ENCODE results near the gene COL6A2.
"Not testable (repeated sequence)": the region's sequence is repeated elsewhere in the genome, so short reads cannot be mapped to it uniquely, and the experiment has no call there.

COL6A2 gene

DNA sequence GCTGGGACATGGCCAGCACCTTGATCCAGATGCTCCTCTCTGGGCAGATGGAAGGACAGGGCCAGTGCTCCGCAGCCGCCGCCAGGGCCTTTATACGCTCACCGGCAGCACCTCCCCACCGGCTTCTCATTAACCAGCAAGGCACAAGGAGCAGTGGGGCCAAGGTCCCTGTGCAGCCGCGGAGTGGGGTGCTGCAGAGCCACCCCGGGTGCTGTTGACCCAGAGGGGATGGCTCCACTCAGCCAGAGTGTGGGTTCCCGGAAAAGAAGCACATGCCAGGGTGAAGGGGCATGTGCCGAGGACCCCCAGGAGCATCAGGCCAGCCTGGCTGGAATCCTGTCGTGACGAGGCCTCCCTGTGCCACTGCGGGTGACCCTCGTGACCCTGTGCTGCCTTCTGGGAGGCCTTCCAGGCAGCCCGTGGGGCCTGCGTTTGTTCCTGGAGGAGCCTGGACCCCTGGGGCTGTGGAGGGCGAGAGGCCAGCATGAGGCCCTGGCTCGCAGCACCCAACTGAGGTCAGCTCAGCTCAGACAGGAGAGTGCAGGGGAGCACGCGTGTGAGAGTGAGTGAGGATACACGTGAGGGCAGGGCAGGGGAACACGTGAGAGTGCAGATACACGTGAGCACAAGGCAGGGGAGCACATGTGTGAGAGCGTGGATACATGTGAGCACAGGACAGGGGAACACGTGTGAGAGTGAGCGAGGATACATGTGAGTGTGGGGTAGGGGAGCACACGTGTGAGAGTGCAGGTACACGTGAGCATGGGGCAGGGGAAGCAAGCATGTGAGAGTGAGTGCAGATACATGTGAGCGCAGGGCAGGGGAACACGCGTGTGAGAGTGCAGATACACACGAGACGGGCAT lies 57.8 kb downstream of the COL6A2 start, which contains the start of gene FTCD:
Gene FTCD, minus strand, starts transcription at position 66 of the 864 bp plus-strand sequence. Its CDS starts 56 bp downstream, at position 10.
- no peak for DNase-seq (ENCODE audit: low read depth)

GRCh38 chr21:46156378-46156645 lies 58.4 kb downstream of the COL6A2 start:
- no peak for DNase-seq (ENCODE audit: low read depth)

- no peak for DNase-seq (ENCODE audit: low read depth)
Observed at GRCh38 chr21:46156678-46157077, 58.8 kb downstream of the COL6A2 start.

DNA sequence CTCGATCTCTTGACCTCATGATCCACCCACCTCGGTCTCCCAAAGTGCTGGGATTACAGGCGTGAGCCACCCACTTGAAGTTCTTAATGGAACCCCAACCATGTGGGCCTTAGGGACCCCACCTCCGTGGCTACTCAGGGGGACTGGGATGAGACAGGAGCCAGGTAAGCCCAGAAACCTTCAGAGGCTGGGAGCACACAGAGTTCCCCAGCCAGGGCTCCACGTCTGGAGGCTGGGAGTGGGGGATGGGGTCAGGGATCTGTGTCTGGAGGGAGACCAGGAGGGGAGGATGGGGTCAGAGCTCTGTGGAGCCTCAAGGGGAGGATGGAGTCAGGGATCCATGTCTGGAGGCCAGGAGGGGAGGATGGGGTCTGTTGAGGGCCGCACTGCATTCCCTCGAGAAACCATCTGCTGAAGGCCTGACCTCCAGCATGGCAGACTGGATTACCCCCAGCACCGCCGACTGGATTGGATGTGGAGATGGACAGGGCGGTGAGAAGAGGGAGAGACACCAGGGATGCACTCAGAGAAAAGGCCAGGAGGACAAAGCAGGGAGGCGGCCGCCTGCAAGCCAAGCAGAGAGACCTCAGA lies 59.6 kb downstream of the COL6A2 start:
- no peak for DNase-seq (ENCODE audit: low read depth)

- no peak for DNase-seq (ENCODE audit: low read depth)
Observed at GRCh38 chr21:46157987-46158451, 60.1 kb downstream of the COL6A2 start.

DNA sequence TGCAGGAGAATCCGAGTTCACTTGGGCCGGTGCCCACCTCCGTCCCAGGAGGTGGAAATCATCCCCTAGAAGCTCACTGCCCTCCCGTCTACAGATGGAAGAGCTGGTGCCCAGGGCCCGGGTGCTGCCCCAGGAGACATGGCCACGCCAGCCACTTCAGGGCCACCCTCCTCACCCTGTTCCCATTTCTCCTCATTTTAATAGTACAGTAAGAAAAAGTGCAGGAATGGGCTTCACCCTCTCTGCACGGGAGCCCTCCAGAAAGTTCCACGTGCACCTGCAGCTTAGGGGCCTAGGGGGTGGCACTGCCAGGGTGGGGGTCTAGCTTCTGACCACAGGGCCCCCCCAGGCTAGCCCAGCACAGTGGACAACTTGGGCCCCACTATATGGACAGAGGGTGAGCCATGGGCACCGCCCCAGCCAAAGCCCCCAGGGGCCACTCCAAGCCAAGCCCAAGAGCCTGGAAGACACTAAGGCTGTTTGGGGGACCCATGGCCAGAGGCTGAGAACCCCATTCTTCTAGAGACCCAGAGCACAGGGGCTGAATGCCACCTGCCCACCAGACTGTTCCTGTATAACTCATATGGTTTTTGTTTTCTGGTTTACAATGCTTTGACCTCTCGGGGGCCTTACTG lies 60.9 kb downstream of the COL6A2 start:
- no peak for DNase-seq (ENCODE audit: low read depth)

GRCh38 chr21:46159390-46159789 lies 61.5 kb downstream of the COL6A2 start:
- DNase-seq (ENCODE audit: low read depth), result no peak

- DNase-seq (ENCODE audit: low read depth), result no peak
Observed at GRCh38 chr21:46159841-46160656, 62.1 kb downstream of the COL6A2 start.

DNA sequence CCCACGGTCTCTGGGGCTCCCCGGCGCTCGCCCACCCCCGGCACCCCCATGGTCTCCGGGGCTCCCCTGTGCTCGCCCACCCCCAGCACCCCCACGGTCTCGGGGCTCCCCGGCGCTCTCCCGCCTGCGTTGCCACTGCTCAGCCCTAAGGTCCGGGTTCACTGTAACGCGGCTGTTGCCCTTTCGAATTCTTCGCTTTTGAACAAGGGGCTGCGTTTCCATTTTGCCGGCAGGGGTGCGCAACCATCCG lies 62.7 kb downstream of the COL6A2 start:
- DNase-seq (ENCODE audit: low read depth), result no peak

- no peak for DNase-seq (ENCODE audit: low read depth)
Observed at GRCh38 chr21:46160907-46161632, 63.2 kb downstream of the COL6A2 start.

- no peak for DNase-seq (ENCODE audit: low read depth)
Observed at GRCh38 chr21:46161633-46162592, 64.0 kb downstream of the COL6A2 start.

GRCh38 chr21:46163380-46163779 lies 65.5 kb downstream of the COL6A2 start:
- no peak for DNase-seq (ENCODE audit: low read depth)

DNA sequence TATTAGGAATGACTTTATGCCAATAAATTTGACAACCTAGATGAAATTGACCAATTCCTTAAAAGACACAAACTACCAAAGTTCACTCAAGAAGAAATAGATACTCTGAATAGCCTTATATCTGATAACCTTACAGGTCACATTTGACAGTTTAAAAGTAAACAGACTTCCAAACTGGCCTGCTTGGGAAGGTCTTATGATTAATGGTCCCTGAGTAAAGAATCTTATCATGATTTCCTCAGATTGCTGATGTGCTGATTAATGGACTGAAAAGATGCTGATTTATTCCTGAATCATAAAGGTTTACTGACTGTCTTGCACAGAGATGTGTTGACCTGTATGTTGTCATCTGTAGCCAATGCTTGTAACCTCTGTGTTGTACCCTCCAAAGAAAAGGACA lies 67.2 kb downstream of the COL6A2 start:
- DNase-seq (ENCODE audit: low read depth), result no peak

- DNase-seq (ENCODE audit: low read depth), result no peak
Observed at GRCh38 chr21:46168238-46168637, 70.3 kb downstream of the COL6A2 start.

- DNase-seq (ENCODE audit: low read depth), result no peak
Observed at GRCh38 chr21:46168659-46169386, 70.9 kb downstream of the COL6A2 start.

DNA sequence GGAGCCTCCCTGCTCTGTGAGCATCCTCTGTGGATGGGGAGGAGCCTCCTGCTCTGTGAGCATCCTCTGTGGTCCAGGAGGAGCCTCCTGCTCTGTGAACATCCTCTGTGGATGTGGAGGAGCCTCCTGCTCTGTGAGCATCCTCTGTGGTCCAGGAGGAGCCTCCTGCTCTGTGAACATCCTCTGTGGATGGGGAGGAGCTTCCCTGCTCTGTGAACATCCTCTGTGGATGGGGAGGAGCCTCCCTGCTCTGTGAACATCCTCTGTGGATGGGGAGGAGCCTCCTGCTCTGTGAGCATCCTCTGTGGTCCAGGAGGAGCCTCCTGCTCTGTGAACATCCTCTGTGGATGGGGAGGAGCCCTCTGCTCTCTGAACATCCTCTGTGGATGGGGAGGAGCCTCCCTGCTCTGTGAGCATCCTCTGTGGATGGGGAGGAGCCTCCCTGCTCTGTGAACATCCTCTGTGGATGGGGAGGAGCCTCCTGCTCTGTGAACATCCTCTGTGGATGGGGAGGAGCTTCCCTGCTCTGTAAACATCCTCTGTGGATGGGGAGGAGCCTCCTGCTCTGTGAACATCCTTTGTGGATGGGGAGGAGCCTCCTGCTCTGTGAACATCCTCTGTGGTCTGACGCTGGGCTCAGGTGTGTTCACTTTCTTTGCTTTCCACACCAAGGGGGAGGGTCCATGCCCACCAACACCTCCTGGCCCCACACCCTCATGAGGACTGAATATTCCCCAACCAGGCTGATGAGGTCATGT lies 72.7 kb downstream of the COL6A2 start:
- DNase-seq (ENCODE audit: low read depth), result not testable (repeated sequence)

DNA sequence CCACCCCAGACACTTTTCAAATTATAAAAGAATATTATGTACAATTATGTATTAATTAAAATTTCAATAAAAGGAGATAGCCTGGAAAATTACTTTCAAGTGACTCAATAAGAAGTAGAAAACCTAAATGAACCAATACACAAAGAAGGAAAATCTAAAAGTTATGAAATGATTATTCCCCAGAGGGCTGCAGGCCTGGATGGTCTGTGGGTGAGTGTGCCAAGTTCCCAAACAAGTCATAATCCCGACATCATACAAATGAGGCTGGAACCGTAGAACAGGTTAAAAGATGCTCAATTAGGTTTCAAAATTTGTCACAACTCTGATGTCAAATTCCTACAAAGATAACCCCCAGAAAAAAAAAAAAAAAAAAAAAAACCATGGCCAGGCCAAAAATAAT lies 73.7 kb downstream of the COL6A2 start:
- no peak for DNase-seq (ENCODE audit: low read depth)

DNA sequence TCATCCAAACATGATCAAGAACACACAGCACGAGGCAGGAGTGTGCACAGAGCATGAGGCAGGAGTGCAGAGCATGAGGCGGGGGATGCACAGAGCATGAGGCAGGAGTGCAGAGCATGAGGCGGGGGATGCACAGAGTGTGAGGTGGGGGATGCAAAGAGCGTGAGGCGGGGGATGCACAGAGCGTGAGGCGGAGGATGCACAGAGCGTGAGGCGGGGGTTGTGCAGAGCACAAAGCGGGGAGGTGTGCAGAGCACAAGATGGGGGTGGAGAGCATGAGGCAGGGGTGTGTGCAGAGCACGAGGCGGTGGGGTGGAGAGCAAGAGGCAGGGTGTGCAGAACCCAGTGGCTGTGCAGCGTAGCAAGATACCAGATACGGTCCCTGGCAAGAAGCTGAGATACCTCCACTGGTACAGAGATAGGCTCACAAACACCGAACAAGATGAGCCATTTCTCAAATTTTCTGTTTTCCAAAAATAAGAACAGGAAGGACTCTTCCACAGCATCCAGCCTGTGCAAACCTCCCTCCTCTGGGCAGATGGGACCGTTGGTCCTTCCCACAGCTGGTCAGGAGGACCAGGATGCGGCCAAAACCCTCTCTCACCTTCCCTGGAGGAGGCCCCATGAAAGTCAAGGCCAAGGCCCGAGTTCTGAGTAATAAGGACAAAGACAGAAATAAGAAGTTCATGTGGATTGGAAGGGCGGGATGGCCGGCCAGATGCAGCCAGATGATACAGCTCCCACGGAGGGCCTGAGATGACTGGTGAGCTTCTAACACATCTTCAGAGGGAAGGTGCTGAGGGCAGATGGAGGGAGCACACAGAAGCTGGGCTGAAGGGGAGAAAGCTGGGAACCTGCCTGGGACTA lies 74.3 kb downstream of the COL6A2 start:
- no peak for DNase-seq (ENCODE audit: low read depth)

All from iris pigment epithelial cell (primary cell).